Naive thymus-derived CD4-positive, alpha-beta T cell (primary cell): ENCODE data around the gene UBE2I. TPM values are rescaled to one million over a fixed set of nuclear protein-coding genes. Genes with fewer than 3 reads are reported as not detected.

ENCODE experiments used
- ATAC-seq: fragments of 150-1000 bp; cut with Tn5 transposase; 2 replicates; pipeline ENCODE4 v1.10.0; 2021; ENCODE audit warnings: mild to moderate bottlenecking, moderate library complexity
- CTCF ChIA-PET: fragments of 350-600 bp; sonication (Branson Sonifier 250); formaldehyde crosslinking; loops from one replicate; lab custom pipeline; 2021; ENCODE audit warnings: antibody characterized with exemption; lab: Charles Lee
- POLR2A ChIA-PET: fragments of 350-600 bp; sonication (Branson Sonifier 250); formaldehyde crosslinking; loops from one replicate; lab custom pipeline; 2021; ENCODE audit warnings: antibody characterized with exemption, inconsistent platforms; lab: Charles Lee
- DNase-seq, 9 donors: peaks; one replicate each; pipeline versions ENCODE4 v3.0.0 to v3.0.0-alpha.2; 2020 to 2022; ENCODE audit warnings: mixed read lengths in 1 of 9
- H3K27ac ChIP-seq: one replicate; pipeline ENCODE4 v1.7.0; 2013; ENCODE audit warnings: mild to moderate bottlenecking, low read depth, low read length, moderate library complexity
- H3K27me3 ChIP-seq, 2 donors: one replicate each; pipeline ENCODE4 v1.7.0; 2013; ENCODE audit warnings: low read length in 2 of 2, mild to moderate bottlenecking in 2 of 2, moderate library complexity in 2 of 2; ENCODE audit not compliant: control insufficient read depth in 2 of 2, insufficient read depth in 2 of 2
- H3K36me3 ChIP-seq, 3 experiments: 1 replicate in 2 of 3; 2 replicates in 1 of 3; pipeline ENCODE4 v1.7.0; 2013; ENCODE audit warnings: low read length in 3 of 3, mild to moderate bottlenecking in 3 of 3, moderate library complexity in 1 of 3; ENCODE audit not compliant: insufficient read depth in 3 of 3, control insufficient read depth in 2 of 3
- H3K4me1 ChIP-seq, 2 donors: one replicate each; pipeline ENCODE4 v1.7.0; 2013; ENCODE audit warnings: low read length in 2 of 2, mild to moderate bottlenecking in 2 of 2, moderate library complexity in 1 of 2; ENCODE audit not compliant: control insufficient read depth in 2 of 2, insufficient read depth in 2 of 2
- H3K4me3 ChIP-seq: 2 replicates; pipeline ENCODE4 v1.7.0; 2013; ENCODE audit warnings: mild to moderate bottlenecking, low read length
- H3K9me3 ChIP-seq, 3 experiments: 1 replicate in 2 of 3; 2 replicates in 1 of 3; pipeline ENCODE4 v1.7.0; 2013; ENCODE audit warnings: low read length in 3 of 3; ENCODE audit not compliant: control insufficient read depth in 2 of 3
- H3K27ac Mint-ChIP-seq, 9 donors: one replicate each; pipeline ENCODE4 v1.8.0; 2020 to 2022; ENCODE audit warnings: mixed read lengths in 9 of 9, mild to moderate bottlenecking in 8 of 9, moderate library complexity in 5 of 9, inconsistent platforms in 2 of 9
- H3K27me3 Mint-ChIP-seq, 5 donors: one replicate each; pipeline ENCODE4 v1.8.0; 2021 to 2022; ENCODE audit warnings: mixed read lengths in 5 of 5, mild to moderate bottlenecking in 1 of 5
- H3K36me3 Mint-ChIP-seq, 5 donors: one replicate each; pipeline ENCODE4 v1.8.0; 2020 to 2022; ENCODE audit warnings: mixed read lengths in 5 of 5, mild to moderate bottlenecking in 3 of 5, inconsistent platforms in 1 of 5
- H3K4me1 Mint-ChIP-seq, 7 donors: one replicate each; pipeline ENCODE4 v1.8.0; 2020 to 2022; ENCODE audit warnings: mixed read lengths in 7 of 7, mild to moderate bottlenecking in 3 of 7, inconsistent platforms in 1 of 7
- H3K4me3 Mint-ChIP-seq, 10 donors: one replicate each; pipeline ENCODE4 v1.8.0; 2020 to 2022; ENCODE audit warnings: mild to moderate bottlenecking in 10 of 10, mixed read lengths in 10 of 10, moderate library complexity in 6 of 10, inconsistent platforms in 2 of 10
- H3K9me3 Mint-ChIP-seq, 11 donors: one replicate each; pipeline ENCODE4 v1.8.0; 2020 to 2022; ENCODE audit warnings: mixed read lengths in 11 of 11, mild to moderate bottlenecking in 4 of 11, inconsistent platforms in 1 of 11, moderate library complexity in 1 of 11
- intact Hi-C, 2 donors: fragments of 100-400 bp; cut with micrococcal nuclease; formaldehyde crosslinking; loops; one replicate each; pipeline ENCODE4 v1.15.1; 2023
- polyA plus RNA-seq, 2 donors: library from polyadenylated mRNA; unstranded; fragments of 300-500 nt; fragmentation: Illumina TruSeq; gene quantifications; one replicate each; pipeline ENCODE4 v1.2.3, GENCODE V29; 2021
- total RNA-seq, 6 experiments: library from RNA in 5 of 6; stranded (reverse) in 5 of 6; gene quantifications; 1 replicate in 5 of 6; 2 replicates in 1 of 6; pipeline ENCODE4 v1.2.3 and lab custom pipeline; 2021 to 2026

Gene UBE2I
- total and polyA plus RNA-seq, 7 experiments from 2014 or later = 67.2 to 277 (median 176) TPM

GRCh38 chr16:1281517-1281916 is 27.9 kb upstream of the UBE2I start:
- CTCF ChIA-PET = no interaction called here

GRCh38 chr16:1282324-1282973 is 27.0 kb upstream of the UBE2I start:
- no peaks in the 10 kb centered on the region for H3K36me3 Mint-ChIP-seq
- ATAC-seq = no peak
- H3K4me3 Mint-ChIP-seq = no peak overlapping the region

More at GRCh38 chr16:1281517-1281916, 27.9 kb upstream of the UBE2I start:
- H3K27ac Mint-ChIP-seq = no peak overlapping the region
- Histone ChIP-seq H3K27me3 (no peaks in the 10 kb centered on the region), H3K4me1 (no peaks in the 10 kb centered on the region), H3K9me3 (no peaks in the 10 kb centered on the region), H3K36me3 (no peaks in the 10 kb centered on the region), H3K27ac (no peak overlapping the region), H3K4me3 (no peak overlapping the region)
- H3K36me3 Mint-ChIP-seq = no peaks in the 10 kb centered on the region
- POLR2A ChIA-PET = no interaction called here
- no peak overlapping the region for H3K4me3 Mint-ChIP-seq
- intact Hi-C loops = no loop called here
- peaks cover 0 to 10% (median 0%) of the 10 kb centered on the region in 7 donors for H3K4me1 Mint-ChIP-seq
- H3K27me3 Mint-ChIP-seq = peaks cover 0 to 13% (median 4%) of the 10 kb centered on the region in 5 donors
- H3K9me3 Mint-ChIP-seq = no peaks in the 10 kb centered on the region
- no peak for DNase-seq
- ATAC-seq = no peak

GRCh38 chr16:1283296-1283695 is 26.1 kb upstream of the UBE2I start:
- H3K4me1 ChIP-seq = no peaks in the 10 kb centered on the region
- Mint-ChIP-seq H3K4me3 (no peak overlapping the region), H3K36me3 (no peaks in the 10 kb centered on the region), H3K4me1 (peaks cover 0 to 5% (median 4%) of the 10 kb centered on the region in 7 donors), H3K9me3 (no peaks in the 10 kb centered on the region), H3K27me3 (peaks cover 0 to 23% (median 8%) of the 10 kb centered on the region in 5 donors), H3K27ac (peak overlapping the region in 1 of 9 donors; percentile 19)
- H3K4me3 ChIP-seq = no peak overlapping the region
- no peak overlapping the region for H3K27ac ChIP-seq
- no peaks in the 10 kb centered on the region for H3K27me3 ChIP-seq
- ChIA-PET POLR2A (no interaction called here), CTCF (no interaction called here)
- intact Hi-C loops = no loop called here
- no peak for ATAC-seq
- no peaks in the 10 kb centered on the region for H3K36me3 ChIP-seq
- no peaks in the 10 kb centered on the region for H3K9me3 ChIP-seq
- DNase-seq = no peak

More at GRCh38 chr16:1282324-1282973, 27.0 kb upstream of the UBE2I start:
- Histone ChIP-seq H3K27ac (no peak overlapping the region), H3K4me3 (no peak overlapping the region), H3K27me3 (no peaks in the 10 kb centered on the region), H3K4me1 (no peaks in the 10 kb centered on the region), H3K36me3 (no peaks in the 10 kb centered on the region), H3K9me3 (no peaks in the 10 kb centered on the region)
- ChIA-PET POLR2A (no interaction called here), CTCF (no interaction called here)
- H3K27ac Mint-ChIP-seq = no peak overlapping the region
- DNase-seq = no peak
- H3K4me1 Mint-ChIP-seq = peaks cover 0 to 10% (median 0%) of the 10 kb centered on the region in 7 donors
- peaks cover 0 to 15% (median 4%) of the 10 kb centered on the region in 5 donors for H3K27me3 Mint-ChIP-seq
- intact Hi-C loops = no loop called here
- H3K9me3 Mint-ChIP-seq = no peaks in the 10 kb centered on the region

GRCh38 chr16:1283996-1284616 is 25.3 kb upstream of the UBE2I start:
- no peak overlapping the region for H3K4me3 ChIP-seq
- Mint-ChIP-seq H3K9me3 (no peaks in the 10 kb centered on the region), H3K4me1 (peaks cover 0 to 5% (median 4%) of the 10 kb centered on the region in 7 donors), H3K27me3 (peaks cover 0 to 23% (median 10%) of the 10 kb centered on the region in 5 donors), H3K4me3 (no peak overlapping the region), H3K36me3 (no peaks in the 10 kb centered on the region), H3K27ac (no peak overlapping the region)
- H3K9me3 ChIP-seq = no peaks in the 10 kb centered on the region
- intact Hi-C loops = no loop called here
- ATAC-seq (no peak), DNase-seq (no peak)
- H3K4me1 ChIP-seq = no peaks in the 10 kb centered on the region
- H3K27me3 ChIP-seq = no peaks in the 10 kb centered on the region
- ChIA-PET CTCF (no interaction called here), POLR2A (no interaction called here)
- no peak overlapping the region for H3K27ac ChIP-seq
- H3K36me3 ChIP-seq = no peaks in the 10 kb centered on the region

- H3K4me1 ChIP-seq = no peaks in the 10 kb centered on the region
- no peak overlapping the region for H3K27ac Mint-ChIP-seq
- intact Hi-C loops = no loop called here
- H3K36me3 ChIP-seq = no peaks in the 10 kb centered on the region
- no peak overlapping the region for H3K27ac ChIP-seq
- H3K4me3 Mint-ChIP-seq = no peak overlapping the region
- no peaks in the 10 kb centered on the region for H3K9me3 ChIP-seq
- DNase-seq (no peak), ATAC-seq (no peak)
- peaks cover 0 to 12% (median 4%) of the 10 kb centered on the region in 7 donors for H3K4me1 Mint-ChIP-seq
- no peak overlapping the region for H3K4me3 ChIP-seq
- H3K27me3 Mint-ChIP-seq = peaks cover 3 to 27% (median 23%) of the 10 kb centered on the region in 5 donors
- ChIA-PET CTCF (no interaction called here), POLR2A (no interaction called here)
- peaks cover 0 to 2% (median 0%) of the 10 kb centered on the region in 11 donors for H3K9me3 Mint-ChIP-seq
- H3K36me3 Mint-ChIP-seq = no peaks in the 10 kb centered on the region
- no peaks in the 10 kb centered on the region for H3K27me3 ChIP-seq
These were observed 23.5 kb upstream of the UBE2I start for GRCh38 chr16:1285669-1286512.

GRCh38 chr16:1286513-1287094 is 22.8 kb upstream of the UBE2I start:
- Histone ChIP-seq H3K27me3 (no peaks in the 10 kb centered on the region), H3K9me3 (no peaks in the 10 kb centered on the region), H3K36me3 (no peaks in the 10 kb centered on the region), H3K4me1 (no peaks in the 10 kb centered on the region), H3K27ac (no peak overlapping the region), H3K4me3 (no peak overlapping the region)
- DNase-seq = no peak
- POLR2A ChIA-PET = no interaction called here
- Mint-ChIP-seq H3K4me1 (peaks cover 0 to 12% (median 4%) of the 10 kb centered on the region in 7 donors), H3K36me3 (no peaks in the 10 kb centered on the region), H3K27me3 (peaks cover 6 to 32% (median 27%) of the 10 kb centered on the region in 5 donors), H3K4me3 (no peak overlapping the region), H3K9me3 (peaks cover 0 to 2% (median 0%) of the 10 kb centered on the region in 11 donors), H3K27ac (no peak overlapping the region)
- ATAC-seq = no peak
- CTCF ChIA-PET = no interaction called here
- intact Hi-C loops = no loop called here
